CD4-positive, alpha-beta T cell (primary cell): ENCODE data around the gene USH1G. TPM values are rescaled to one million over a fixed set of nuclear protein-coding genes. Genes with fewer than 3 reads are reported as not detected.
"Not testable (repeated sequence)": the region's sequence is repeated elsewhere in the genome, so short reads cannot be mapped to it uniquely, and the experiment has no call there.

Experiments used
- ATAC-seq: fragments of 200-7000 bp; cut with Tn5 transposase; one replicate; pipeline ENCODE4 v1.10.0; 2022; ENCODE audit warnings: mild to moderate bottlenecking; ENCODE audit not compliant: poor library complexity
- CTCF ChIA-PET: fragments of 350-600 bp; sonication (Branson Sonifier 250); formaldehyde crosslinking; loops from one replicate; lab custom pipeline; 2021; ENCODE audit warnings: antibody characterized with exemption, inconsistent platforms; lab: Charles Lee
- POLR2A ChIA-PET: fragments of 350-600 bp; sonication (Branson Sonifier 250); formaldehyde crosslinking; loops from one replicate; lab custom pipeline; 2021; ENCODE audit warnings: antibody characterized with exemption, inconsistent platforms; lab: Charles Lee
- DNase-seq, 14 experiments: peaks; one replicate each; pipeline ENCODE4 v3.0.0-alpha.2; 2013 to 2020; ENCODE audit warnings: mixed read lengths in 2 of 14
- H3K27ac ChIP-seq, 2 donors: one replicate each; pipeline versions ENCODE4 v1.5.1 to v1.7.0; 2013; ENCODE audit warnings: low read length in 2 of 2, low read depth in 1 of 2, mild to moderate bottlenecking in 1 of 2
- H3K27me3 ChIP-seq, 2 experiments: 1 replicate in 1 of 2; 2 replicates in 1 of 2; pipeline versions ENCODE4 v1.6.1 to v1.7.0; 2013; ENCODE audit warnings: low read length in 2 of 2, control low read depth in 1 of 2, mild to moderate bottlenecking in 1 of 2, moderate library complexity in 1 of 2; ENCODE audit not compliant: insufficient read depth in 2 of 2, control insufficient read depth in 1 of 2
- H3K36me3 ChIP-seq: one replicate; pipeline ENCODE4 v1.6.1; 2013; ENCODE audit warnings: low read length, control low read depth; ENCODE audit not compliant: insufficient read depth
- H3K4me1 ChIP-seq: one replicate; pipeline ENCODE4 v1.6.1; 2013; ENCODE audit warnings: low read length, control low read depth; ENCODE audit not compliant: insufficient read depth
- H3K4me3 ChIP-seq: one replicate; pipeline ENCODE4 v1.5.1; 2013; ENCODE audit warnings: mild to moderate bottlenecking, low read length, moderate library complexity
- H3K9me3 ChIP-seq, 2 experiments: 1 replicate in 1 of 2; 2 replicates in 1 of 2; pipeline versions ENCODE4 v1.6.1 to v1.7.0; 2013; ENCODE audit warnings: low read length in 2 of 2, mild to moderate bottlenecking in 2 of 2, control low read depth in 1 of 2, moderate library complexity in 1 of 2; ENCODE audit not compliant: control insufficient read depth in 1 of 2, insufficient read depth in 1 of 2
- H3K27ac Mint-ChIP-seq: one replicate; pipeline ENCODE4 v1.8.0; 2020; ENCODE audit warnings: mixed read lengths
- H3K27me3 Mint-ChIP-seq: one replicate; pipeline ENCODE4 v1.8.0; 2021; ENCODE audit warnings: mixed read lengths
- H3K36me3 Mint-ChIP-seq: one replicate; pipeline ENCODE4 v1.8.0; 2021; ENCODE audit warnings: low read depth, mixed read lengths
- H3K4me1 Mint-ChIP-seq: one replicate; pipeline ENCODE4 v1.8.0; 2021; ENCODE audit warnings: low read depth, mixed read lengths
- H3K4me3 Mint-ChIP-seq: one replicate; pipeline ENCODE4 v1.8.0; 2020; ENCODE audit warnings: mild to moderate bottlenecking, mixed read lengths
- H3K9me3 Mint-ChIP-seq: one replicate; pipeline ENCODE4 v1.8.0; 2020; ENCODE audit warnings: mixed read lengths
- CTCF ChIP-seq: fragments of 200-600 bp; IDR thresholded peaks from one replicate; pipeline ENCODE4 v1.8.0; 2022; ENCODE audit warnings: antibody characterized with exemption, mild to moderate bottlenecking
- intact Hi-C, 2 experiments: fragments of 100-400 bp; cut with DNase I in 1 of 2; cut with micrococcal nuclease in 1 of 2; formaldehyde crosslinking; loops; one replicate each; pipeline versions ENCODE4 v1.15.1 to v1.9.0; 2023 to 2025; cut with DNase I, micrococcal nuclease
- total RNA-seq, 174 experiments: library from RNA in 2 of 174; stranded (reverse) in 2 of 174; gene quantifications; one replicate each; pipeline ENCODE4 v1.2.3 and lab custom pipeline; 2021 to 2026

Gene USH1G
- total RNA-seq, 2 experiments from 2014 or later: not detected

DNA sequence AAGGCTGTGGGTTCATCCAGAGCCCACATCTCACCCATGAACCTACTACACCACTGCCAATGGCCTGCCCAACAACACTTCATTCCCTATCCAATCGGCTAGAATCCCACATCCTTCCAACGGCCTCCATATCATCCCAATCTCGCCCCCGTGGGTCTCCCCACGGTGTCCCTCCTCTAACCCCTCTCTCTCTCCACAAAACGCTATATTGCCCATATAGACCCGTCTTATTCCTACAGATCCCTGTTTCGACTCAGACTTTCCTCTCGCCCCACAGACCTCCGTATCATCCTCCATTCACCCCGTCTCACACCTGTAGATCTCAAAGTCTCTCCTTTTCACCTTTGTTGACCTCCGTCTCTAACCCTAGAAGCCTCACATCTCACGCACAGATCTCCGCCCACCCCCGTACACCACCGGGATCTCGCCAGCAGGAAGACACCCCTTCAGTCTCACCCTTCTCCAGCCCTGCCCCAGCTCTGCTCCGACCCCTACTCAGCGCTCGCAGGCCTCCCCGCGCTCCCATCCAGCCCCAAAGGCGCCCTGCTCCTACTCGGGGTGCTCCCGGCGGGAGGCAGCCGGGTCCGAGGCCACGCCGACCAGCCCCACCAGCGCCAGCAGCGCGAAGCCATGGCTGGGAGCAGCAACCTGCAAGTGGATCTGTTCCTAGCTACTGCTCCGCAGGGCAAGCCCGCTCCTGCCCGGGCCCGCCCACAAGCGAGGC lies 50.6 kb downstream of the USH1G start, which contains the start of gene FDXR:
TSS of gene FDXR (minus strand) at position 682 of the 724 bp plus-strand sequence. CDS start at position 632, 50 bp downstream.
- intact Hi-C loops: loop anchor here (2.0 to 5.0 kb wide), 3 partner anchors 20 to 390 kb away; partner anchors contain the start of genes GGA3 (in 1 of the 2), MRPS7 (in 1 of the 2) and NAT9 (in 1 of the 2)
- peak; percentile 1 for ATAC-seq
- H3K9me3 ChIP-seq: no peaks in the 10 kb centered on the region
- peaks cover 25% of the 10 kb centered on the region for H3K4me1 ChIP-seq
- H3K4me3 ChIP-seq: peak within 1 kb of the TSS; percentile 67
- H3K4me1 Mint-ChIP-seq: peaks cover 24% of the 10 kb centered on the region
- TF ChIP-seq CTCF: no peak
- no peaks in the 10 kb centered on the region for H3K9me3 Mint-ChIP-seq
- ChIA-PET CTCF (interaction anchor here (0.7 to 1.6 kb wide), 4 partner anchors 10 to 136 kb away, joined by 3 to 9 read pairs (median 6); partner anchors contain the start of gene GRIN2C), POLR2A (interaction anchor here (0.6 to 1.9 kb wide), 25 partner anchors 10 to 795 kb away, joined by 3 to 17 read pairs (median 4); partner anchors contain the start of genes CD300LD, GGA3, GRIN2C and MIF4GD)
- H3K27ac ChIP-seq: peak within 1 kb of the TSS; percentile 89 to 92
- peaks cover 3% of the 10 kb centered on the region for H3K36me3 ChIP-seq
- no peaks in the 10 kb centered on the region for H3K27me3 ChIP-seq
- no peaks in the 10 kb centered on the region for H3K27me3 Mint-ChIP-seq
- peak in 1 of 14 experiments; percentile 19 for DNase-seq
- peak within 1 kb of the TSS; percentile 92 for H3K27ac Mint-ChIP-seq
- H3K36me3 Mint-ChIP-seq: peaks cover 5% of the 10 kb centered on the region
- peak within 1 kb of the TSS; percentile 90 for H3K4me3 Mint-ChIP-seq

GRCh38 chr17:74871356-74872076 lies 51.5 kb downstream of the USH1G start:
- Mint-ChIP-seq H3K4me1 (peaks cover 24% of the 10 kb centered on the region), H3K27me3 (no peaks in the 10 kb centered on the region), H3K27ac (no peak overlapping the region), H3K36me3 (peaks cover 5% of the 10 kb centered on the region), H3K4me3 (peak overlapping the region; percentile 52), H3K9me3 (no peaks in the 10 kb centered on the region)
- no peaks in the 10 kb centered on the region for H3K27me3 ChIP-seq
- H3K36me3 ChIP-seq: peaks cover 3% of the 10 kb centered on the region
- TF ChIP-seq CTCF: no peak
- H3K27ac ChIP-seq: no peak overlapping the region
- DNase-seq (no peak), ATAC-seq (no peak)
- H3K4me3 ChIP-seq: no peak overlapping the region
- no peaks in the 10 kb centered on the region for H3K9me3 ChIP-seq
- intact Hi-C loops: loop anchor here (2.0 to 5.0 kb wide), 3 partner anchors 19 to 391 kb away; partner anchors contain the start of genes GGA3 (in 1 of the 2), MRPS7 (in 1 of the 2) and NAT9 (in 1 of the 2)
- H3K4me1 ChIP-seq: peaks cover 25% of the 10 kb centered on the region
- POLR2A ChIA-PET: no interaction called here
- CTCF ChIA-PET: interaction anchor here (1.0 kb wide), 1 partner anchor 9 kb away, joined by 5 read pairs; no protein-coding TSS in a partner anchor

- peaks cover 25% of the 10 kb centered on the region for H3K4me1 ChIP-seq
- no peak for ATAC-seq
- peaks cover 3% of the 10 kb centered on the region for H3K36me3 ChIP-seq
- TF ChIP-seq CTCF: no peak
- H3K27me3 ChIP-seq: no peaks in the 10 kb centered on the region
- peaks cover 24% of the 10 kb centered on the region for H3K4me1 Mint-ChIP-seq
- no peaks in the 10 kb centered on the region for H3K9me3 ChIP-seq
- H3K36me3 Mint-ChIP-seq: peaks cover 5% of the 10 kb centered on the region
- no peaks in the 10 kb centered on the region for H3K9me3 Mint-ChIP-seq
- DNase-seq: no peak
- POLR2A ChIA-PET: no interaction called here
- CTCF ChIA-PET: interaction anchor here (1.1 kb wide), 1 partner anchor 11 kb away, joined by 3 read pairs; the partner anchor contains the start of gene GRIN2C
- H3K27me3 Mint-ChIP-seq: no peaks in the 10 kb centered on the region
- no peak overlapping the region for H3K4me3 ChIP-seq
- no peak overlapping the region for H3K4me3 Mint-ChIP-seq
- no peak overlapping the region for H3K27ac Mint-ChIP-seq
- intact Hi-C loops: loop anchor here in 1 of 2 experiments (5.0 kb wide), 2 partner anchors 93 to 392 kb away; partner anchors contain the start of genes GGA3, MRPS7 and NAT9
- no peak overlapping the region for H3K27ac ChIP-seq
Measured at GRCh38 chr17:74870512-74870911, 52.5 kb downstream of the USH1G start.

DNA sequence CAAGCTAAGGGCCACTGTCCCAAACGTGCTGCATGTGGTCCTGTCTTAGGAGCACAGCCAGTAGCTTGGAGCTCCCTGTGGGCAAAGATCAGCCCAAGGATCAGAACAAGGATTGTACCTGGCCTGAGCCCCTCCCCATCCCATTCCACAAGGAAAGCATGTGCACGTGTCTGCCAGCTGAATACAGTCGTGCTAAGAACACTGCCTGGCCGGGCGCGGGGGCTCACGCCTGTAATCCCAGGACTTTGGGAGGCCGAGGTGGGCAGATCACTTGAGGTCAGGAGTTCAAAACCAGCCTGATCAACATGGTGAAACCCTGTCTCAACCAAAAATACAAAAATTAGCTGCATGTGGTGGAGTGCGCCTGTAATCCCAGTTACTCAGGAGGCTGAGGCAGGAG lies 53.0 kb downstream of the USH1G start:
- H3K36me3 Mint-ChIP-seq, DNase-seq, H3K4me3 ChIP-seq, H3K27me3 Mint-ChIP-seq, H3K36me3 ChIP-seq, H3K9me3 Mint-ChIP-seq, ATAC-seq, H3K27me3 ChIP-seq, H3K27ac Mint-ChIP-seq, H3K9me3 ChIP-seq, POLR2A ChIA-PET, H3K4me3 Mint-ChIP-seq, H3K27ac ChIP-seq: not testable (repeated sequence)
- intact Hi-C loops: loop anchor here in 1 of 2 experiments (5.0 kb wide), 2 partner anchors 93 to 392 kb away; partner anchors contain the start of genes GGA3, MRPS7 and NAT9
- H3K4me1 ChIP-seq: peaks cover 26% of the 10 kb centered on the region
- peaks cover 26% of the 10 kb centered on the region for H3K4me1 Mint-ChIP-seq
- CTCF ChIA-PET: interaction anchor here (1.1 kb wide), 1 partner anchor 10 kb away, joined by 3 read pairs; the partner anchor contains the start of gene GRIN2C
